Measurements from ENCODE around the gene CCDC107.

The CCDC107 gene

DNA sequence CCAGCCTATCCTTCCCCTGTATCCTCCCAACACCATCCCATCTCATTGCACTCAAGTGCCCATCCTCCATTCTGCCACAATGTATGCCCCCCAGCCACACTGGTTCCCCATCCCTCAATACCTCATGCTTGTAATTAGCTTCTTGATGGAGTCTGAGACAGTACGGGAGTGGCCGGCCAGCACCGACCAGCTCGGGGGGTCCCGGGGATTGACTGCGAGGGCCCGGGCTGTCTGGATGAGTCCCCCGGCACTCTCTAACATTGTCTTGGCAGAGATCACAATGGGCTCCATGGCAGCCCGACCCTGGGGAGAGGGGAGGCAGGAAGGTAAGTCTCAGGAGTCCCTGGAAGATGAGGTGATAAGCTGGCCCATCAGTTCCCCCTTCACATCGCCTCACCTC lies 48.9 kb downstream of the CCDC107 start:
- FAIRE-seq, result no peak

- FAIRE-seq, result no peak
Observed at GRCh38 chr9:35708146-35708545, 50.1 kb downstream of the CCDC107 start.

GRCh38 chr9:35710818-35711500 lies 52.9 kb downstream of the CCDC107 start:
- FAIRE-seq, result no peak
